Activated CD8-positive, alpha-beta T cell treated with anti-CD3 and anti-CD28 coated beads for 36 hours (primary cell): ENCODE measurements around the gene RNF144A. TPM values are rescaled to one million over a fixed set of nuclear protein-coding genes. Genes with fewer than 3 reads are reported as not detected.
"Not testable (repeated sequence)": the region's sequence is repeated elsewhere in the genome, so short reads cannot be mapped to it uniquely, and the experiment has no call there.

ENCODE experiments used
- ATAC-seq: fragments of 200-7000 bp; cut with Tn5 transposase; one replicate; pipeline ENCODE4 v1.10.0; 2021; ENCODE audit warnings: mild to moderate bottlenecking, moderate library complexity
- CTCF ChIA-PET: fragments of 350-600 bp; sonication (Branson Sonifier 250); formaldehyde crosslinking; loops from one replicate; lab custom pipeline; 2021; ENCODE audit warnings: antibody characterized with exemption; lab: Charles Lee
- POLR2A ChIA-PET: fragments of 350-600 bp; sonication (Branson Sonifier 250); formaldehyde crosslinking; loops from one replicate; lab custom pipeline; 2021; ENCODE audit warnings: antibody characterized with exemption; lab: Charles Lee
- DNase-seq: peaks from one replicate; pipeline ENCODE4 v3.0.0-alpha.2; 2020
- H3K27ac Mint-ChIP-seq: one replicate; pipeline ENCODE4 v1.8.0; 2021; ENCODE audit warnings: mild to moderate bottlenecking, mixed read lengths
- H3K27me3 Mint-ChIP-seq: one replicate; pipeline ENCODE4 v1.8.0; 2021; ENCODE audit warnings: mixed read lengths
- H3K36me3 Mint-ChIP-seq: one replicate; pipeline ENCODE4 v1.8.0; 2021; ENCODE audit warnings: low read depth, mixed read lengths
- H3K4me1 Mint-ChIP-seq: one replicate; pipeline ENCODE4 v1.8.0; 2021; ENCODE audit warnings: low read depth, mixed read lengths
- H3K4me3 Mint-ChIP-seq: one replicate; pipeline ENCODE4 v1.8.0; 2021; ENCODE audit warnings: mild to moderate bottlenecking, moderate library complexity, mixed read lengths
- H3K9me3 Mint-ChIP-seq: one replicate; pipeline ENCODE4 v1.8.0; 2021; ENCODE audit warnings: mixed read lengths
- CTCF ChIP-seq: fragments of 200-600 bp; IDR thresholded peaks from one replicate; pipeline ENCODE4 v1.8.0; 2022; ENCODE audit warnings: antibody characterized with exemption, mild to moderate bottlenecking
- intact Hi-C: fragments of 100-400 bp; cut with micrococcal nuclease; formaldehyde crosslinking; loops from one replicate; pipeline ENCODE4 v1.10.0; 2022
- total RNA-seq, 2 experiments: library from RNA; stranded (reverse); gene quantifications; one replicate each; pipeline ENCODE4 v1.2.3, GENCODE V29; 2021

Gene RNF144A
- total RNA-seq, 2 experiments from 2014 or later, result 32.6 to 36.5 TPM

- no peak for TF ChIP-seq CTCF
- DNase-seq (no peak), ATAC-seq (no peak)
- no peak overlapping the region for H3K27ac Mint-ChIP-seq
- H3K27me3 Mint-ChIP-seq, result no peaks in the 10 kb centered on the region
- intact Hi-C loops, result no loop called here
- H3K9me3 Mint-ChIP-seq, result peaks cover 2% of the 10 kb centered on the region
- no peak overlapping the region for H3K4me3 Mint-ChIP-seq
- peaks cover 24% of the 10 kb centered on the region for H3K36me3 Mint-ChIP-seq
- POLR2A ChIA-PET, result no interaction called here
- CTCF ChIA-PET, result interaction anchor here (0.8 kb wide), 1 partner anchor 168 kb away, joined by 3 read pairs; no protein-coding TSS in a partner anchor
- peaks cover 3% of the 10 kb centered on the region for H3K4me1 Mint-ChIP-seq
Observed at GRCh38 chr2:6993936-6994335, 76.7 kb downstream of the RNF144A start.

- Mint-ChIP-seq H3K4me3 (no peak overlapping the region), H3K9me3 (peaks cover 2% of the 10 kb centered on the region), H3K27me3 (no peaks in the 10 kb centered on the region), H3K4me1 (peaks cover 7% of the 10 kb centered on the region), H3K27ac (no peak overlapping the region), H3K36me3 (peaks cover 20% of the 10 kb centered on the region)
- DNase-seq (no peak), ATAC-seq (no peak)
- no peak for TF ChIP-seq CTCF
- intact Hi-C loops, result no loop called here
- POLR2A ChIA-PET, result interaction anchor here (0.6 kb wide), 1 partner anchor 13 kb away, joined by 3 read pairs; no protein-coding TSS in a partner anchor
- CTCF ChIA-PET, result no interaction called here
Observed at GRCh38 chr2:6994536-6995128, 77.4 kb downstream of the RNF144A start.

GRCh38 chr2:6995391-6996097, 78.3 kb downstream of the RNF144A start:
- ATAC-seq, result no peak
- ChIA-PET POLR2A (interaction anchor here (0.6 kb wide), 1 partner anchor 12 kb away, joined by 3 read pairs; no protein-coding TSS in a partner anchor), CTCF (no interaction called here)

GRCh38 chr2:6999211-6999877, 82.1 kb downstream of the RNF144A start:
- Mint-ChIP-seq H3K9me3 (no peaks in the 10 kb centered on the region), H3K4me3 (no peak overlapping the region), H3K27ac (no peak overlapping the region), H3K27me3 (no peaks in the 10 kb centered on the region), H3K4me1 (peaks cover 10% of the 10 kb centered on the region), H3K36me3 (peaks cover 9% of the 10 kb centered on the region)
- no peak for DNase-seq
- CTCF ChIA-PET, result interaction anchor here (0.6 to 2.9 kb wide), 6 partner anchors 15 to 113 kb away, joined by 3 to 13 read pairs (median 5); no protein-coding TSS in a partner anchor
- POLR2A ChIA-PET, result interaction anchor here (0.6 kb wide), 1 partner anchor 110 kb away, joined by 3 read pairs; no protein-coding TSS in a partner anchor
- no peak for ATAC-seq
- intact Hi-C loops, result no loop called here
- TF ChIP-seq CTCF, result no peak

More at GRCh38 chr2:6995391-6996097, 78.3 kb downstream of the RNF144A start:
- H3K36me3 Mint-ChIP-seq, result peaks cover 14% of the 10 kb centered on the region
- TF ChIP-seq CTCF, result no peak
- no peak for DNase-seq
- intact Hi-C loops, result no loop called here
- no peak overlapping the region for H3K4me3 Mint-ChIP-seq
- H3K27me3 Mint-ChIP-seq, result no peaks in the 10 kb centered on the region
- H3K27ac Mint-ChIP-seq, result no peak overlapping the region
- H3K4me1 Mint-ChIP-seq, result peaks cover 10% of the 10 kb centered on the region
- H3K9me3 Mint-ChIP-seq, result peaks cover 2% of the 10 kb centered on the region

GRCh38 chr2:7001395-7001794, 84.2 kb downstream of the RNF144A start:
- ATAC-seq, H3K27ac Mint-ChIP-seq, POLR2A ChIA-PET, intact Hi-C loops, H3K4me3 Mint-ChIP-seq, H3K9me3 Mint-ChIP-seq, DNase-seq, H3K27me3 Mint-ChIP-seq: not testable (repeated sequence)
- peaks cover 12% of the 10 kb centered on the region for H3K4me1 Mint-ChIP-seq
- CTCF ChIA-PET, result interaction anchor here (1.7 to 2.1 kb wide), 3 partner anchors 13 to 96 kb away, joined by 4 to 6 read pairs (median 4); no protein-coding TSS in a partner anchor
- peaks cover 11% of the 10 kb centered on the region for H3K36me3 Mint-ChIP-seq
